ENCODE measurements around the gene TPK1.

GRCh38 chr7:144489504-144489903 lies 346.3 kb downstream of the TPK1 start:
- TF ChIP-seq, protein P1, sequence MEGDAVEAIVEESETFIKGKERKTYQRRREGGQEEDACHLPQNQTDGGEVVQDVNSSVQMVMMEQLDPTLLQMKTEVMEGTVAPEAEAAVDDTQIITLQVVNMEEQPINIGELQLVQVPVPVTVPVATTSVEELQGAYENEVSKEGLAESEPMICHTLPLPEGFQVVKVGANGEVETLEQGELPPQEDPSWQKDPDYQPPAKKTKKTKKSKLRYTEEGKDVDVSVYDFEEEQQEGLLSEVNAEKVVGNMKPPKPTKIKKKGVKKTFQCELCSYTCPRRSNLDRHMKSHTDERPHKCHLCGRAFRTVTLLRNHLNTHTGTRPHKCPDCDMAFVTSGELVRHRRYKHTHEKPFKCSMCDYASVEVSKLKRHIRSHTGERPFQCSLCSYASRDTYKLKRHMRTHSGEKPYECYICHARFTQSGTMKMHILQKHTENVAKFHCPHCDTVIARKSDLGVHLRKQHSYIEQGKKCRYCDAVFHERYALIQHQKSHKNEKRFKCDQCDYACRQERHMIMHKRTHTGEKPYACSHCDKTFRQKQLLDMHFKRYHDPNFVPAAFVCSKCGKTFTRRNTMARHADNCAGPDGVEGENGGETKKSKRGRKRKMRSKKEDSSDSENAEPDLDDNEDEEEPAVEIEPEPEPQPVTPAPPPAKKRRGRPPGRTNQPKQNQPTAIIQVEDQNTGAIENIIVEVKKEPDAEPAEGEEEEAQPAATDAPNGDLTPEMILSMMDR (IDR thresholded peaks at IDR 0.05), result no peak
- no peak for TF ChIP-seq POLR2AphosphoS5 (IDR thresholded peaks at IDR 0.05; ENCODE audit: low read depth, low read length)
- no peak for TF ChIP-seq REST (IDR thresholded peaks at IDR 0.05; ENCODE audit: insufficient read depth in 1 of 2, low read depth in 2 of 2, low read length in 1 of 2)

Data from Panc1 (cell line).